G401.6 (cell line): ENCODE measurements around the gene OAS2.

ENCODE experiments used
- FAIRE-seq: peaks from 2 replicates; lab custom pipeline; 2012; peaks lifted over from hg19 to GRCh38; lab: Jason Lieb, UNC

OAS2 gene, protein sequence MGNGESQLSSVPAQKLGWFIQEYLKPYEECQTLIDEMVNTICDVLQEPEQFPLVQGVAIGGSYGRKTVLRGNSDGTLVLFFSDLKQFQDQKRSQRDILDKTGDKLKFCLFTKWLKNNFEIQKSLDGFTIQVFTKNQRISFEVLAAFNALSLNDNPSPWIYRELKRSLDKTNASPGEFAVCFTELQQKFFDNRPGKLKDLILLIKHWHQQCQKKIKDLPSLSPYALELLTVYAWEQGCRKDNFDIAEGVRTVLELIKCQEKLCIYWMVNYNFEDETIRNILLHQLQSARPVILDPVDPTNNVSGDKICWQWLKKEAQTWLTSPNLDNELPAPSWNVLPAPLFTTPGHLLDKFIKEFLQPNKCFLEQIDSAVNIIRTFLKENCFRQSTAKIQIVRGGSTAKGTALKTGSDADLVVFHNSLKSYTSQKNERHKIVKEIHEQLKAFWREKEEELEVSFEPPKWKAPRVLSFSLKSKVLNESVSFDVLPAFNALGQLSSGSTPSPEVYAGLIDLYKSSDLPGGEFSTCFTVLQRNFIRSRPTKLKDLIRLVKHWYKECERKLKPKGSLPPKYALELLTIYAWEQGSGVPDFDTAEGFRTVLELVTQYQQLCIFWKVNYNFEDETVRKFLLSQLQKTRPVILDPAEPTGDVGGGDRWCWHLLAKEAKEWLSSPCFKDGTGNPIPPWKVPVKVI

DNA sequence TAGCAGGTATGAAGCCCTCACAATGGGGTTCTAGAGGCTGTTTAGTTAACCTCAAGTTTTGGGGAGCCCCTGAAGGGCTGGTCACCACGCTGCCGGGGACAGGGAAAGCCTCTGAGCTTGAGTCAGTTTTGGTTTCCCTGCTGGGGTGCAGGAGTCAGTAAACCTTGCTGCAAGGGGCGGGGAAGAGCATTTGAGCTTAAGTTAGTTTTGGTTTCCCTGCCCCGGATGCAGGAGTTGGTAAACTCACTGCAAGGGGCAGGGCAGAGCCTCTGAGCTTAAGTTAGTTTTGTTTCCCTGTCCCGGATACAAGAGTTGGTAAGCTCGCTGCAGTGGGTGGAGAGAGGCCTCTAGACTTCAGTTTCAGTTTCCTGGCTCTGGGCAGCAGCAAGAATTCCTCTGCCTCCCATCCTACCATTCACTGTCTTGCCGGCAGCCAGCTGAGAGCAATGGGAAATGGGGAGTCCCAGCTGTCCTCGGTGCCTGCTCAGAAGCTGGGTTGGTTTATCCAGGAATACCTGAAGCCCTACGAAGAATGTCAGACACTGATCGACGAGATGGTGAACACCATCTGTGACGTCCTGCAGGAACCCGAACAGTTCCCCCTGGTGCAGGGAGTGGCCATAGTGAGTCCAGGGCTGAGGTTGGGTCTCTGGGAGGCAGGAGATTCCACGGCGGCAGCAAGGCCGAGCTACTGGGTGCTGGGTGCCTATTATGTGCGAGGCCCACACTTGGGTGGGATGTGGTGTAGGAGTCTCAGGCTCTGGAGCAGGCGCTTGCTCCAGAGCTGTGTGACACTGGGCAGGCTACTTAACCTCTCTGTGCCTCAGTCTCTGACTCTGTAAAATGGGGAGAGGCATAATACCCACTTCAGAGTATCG is at the start of gene OAS2:
OAS2 (plus strand) TSS at position 357 of the 878 bp plus-strand sequence; CDS start at position 447, 90 bp downstream.
- FAIRE-seq: no peak

DNA sequence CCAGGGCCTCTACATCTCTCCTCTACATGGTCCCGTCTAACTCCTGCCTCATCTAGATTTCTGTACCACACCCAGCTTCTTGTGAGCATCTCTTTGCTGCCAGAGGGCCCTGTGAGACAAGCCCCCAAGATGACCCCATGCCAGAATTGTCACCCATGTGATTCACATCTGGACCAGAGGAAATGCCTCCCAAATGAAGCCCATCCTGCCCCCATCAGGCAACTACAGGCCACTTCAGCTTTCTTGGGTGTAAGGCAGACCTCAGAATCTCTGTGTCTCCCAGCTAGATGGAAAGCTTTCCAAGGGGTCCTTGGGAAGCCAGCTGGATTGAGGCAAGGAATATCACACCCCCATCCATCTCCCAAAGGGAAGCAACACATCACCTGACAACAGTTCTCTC is 49.3 kb upstream of the OAS2 start:
- no peak for FAIRE-seq

DNA sequence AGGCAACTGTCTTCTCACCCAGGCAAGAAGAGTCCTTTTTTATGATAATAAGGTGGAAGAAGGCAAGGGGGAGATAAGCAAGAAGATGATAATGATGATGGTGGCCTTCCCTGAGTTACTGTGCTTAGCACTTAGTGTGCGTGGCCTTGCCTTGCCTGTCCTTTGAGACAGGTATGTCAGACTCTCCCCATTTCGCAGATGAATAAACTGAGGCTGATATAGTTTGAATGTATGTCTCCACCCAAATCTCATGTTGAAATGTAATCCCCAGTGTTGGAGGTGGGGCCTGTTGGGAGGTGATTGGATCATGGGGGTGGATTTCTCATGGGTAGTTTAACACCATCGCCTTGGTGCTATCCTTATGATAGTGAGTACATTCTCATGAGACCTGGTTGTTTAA is 48.6 kb upstream of the OAS2 start:
- FAIRE-seq: no peak

DNA sequence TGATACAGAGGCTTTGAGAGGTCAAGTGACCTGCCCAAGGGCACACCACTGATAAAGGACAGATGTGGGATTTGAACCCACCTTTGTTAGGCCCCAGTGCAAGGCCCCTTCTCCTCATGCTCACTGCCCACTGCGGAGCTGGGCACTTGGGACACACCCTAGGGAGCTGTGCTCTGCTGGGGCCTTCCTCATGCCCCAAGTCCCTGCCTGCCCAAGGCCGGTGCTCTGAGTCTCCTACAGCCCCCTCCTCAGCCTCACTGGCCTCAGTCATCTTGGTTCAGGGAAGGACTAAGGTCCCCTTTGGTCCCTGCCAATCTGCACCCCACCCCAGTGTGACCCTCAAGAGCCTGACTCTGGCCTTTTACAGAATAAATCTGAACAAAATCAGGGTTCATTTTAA is 48.0 kb upstream of the OAS2 start:
- FAIRE-seq: no peak

DNA sequence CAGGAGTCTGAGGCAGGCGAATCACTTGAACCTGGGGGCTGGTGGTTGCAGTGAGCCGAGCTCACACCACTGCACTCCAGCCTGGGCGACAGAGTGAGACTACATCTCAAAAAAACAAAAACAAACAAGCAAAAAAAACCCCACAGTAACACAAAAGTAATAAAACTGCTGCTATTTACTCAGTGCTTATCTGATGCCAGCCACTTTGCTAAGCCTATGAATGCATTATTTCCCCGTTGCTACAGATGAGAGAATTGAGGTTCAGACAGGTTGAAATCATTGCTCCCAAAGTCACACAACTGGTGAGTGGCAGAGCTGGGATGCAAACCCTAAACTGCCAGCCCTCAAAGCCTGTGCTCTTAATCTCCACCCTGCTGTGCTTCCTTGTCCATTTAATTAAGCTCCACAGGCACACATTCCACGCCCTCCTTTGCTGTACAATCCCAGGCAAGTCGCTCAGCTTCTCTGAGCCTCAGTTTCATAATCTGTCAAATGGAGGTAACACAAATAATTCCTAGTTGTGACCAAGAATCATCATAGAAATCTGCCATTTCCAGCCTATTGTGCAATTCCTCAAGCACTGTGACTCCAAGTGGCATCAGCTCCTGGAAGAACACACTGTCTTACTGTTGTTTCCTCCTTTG is 45.7 kb upstream of the OAS2 start:
- no peak for FAIRE-seq

DNA sequence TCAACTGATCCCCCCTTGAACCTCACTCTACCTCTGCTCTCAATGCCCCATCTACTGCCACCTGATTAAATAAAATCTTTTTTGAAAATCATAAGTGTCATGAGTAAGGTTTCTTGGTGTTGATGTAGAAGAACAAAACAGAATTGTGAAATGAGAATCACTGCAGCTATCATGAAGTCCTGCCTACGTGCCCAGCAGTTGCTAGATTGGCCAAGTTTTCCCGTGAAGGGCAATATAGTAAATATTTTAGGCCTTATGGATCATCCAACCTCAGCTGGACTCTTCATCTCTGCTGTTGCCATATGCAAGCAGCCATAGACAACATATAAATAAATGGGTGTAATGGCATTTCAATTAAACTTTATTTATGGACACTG is 45.2 kb upstream of the OAS2 start:
- no peak for FAIRE-seq

DNA sequence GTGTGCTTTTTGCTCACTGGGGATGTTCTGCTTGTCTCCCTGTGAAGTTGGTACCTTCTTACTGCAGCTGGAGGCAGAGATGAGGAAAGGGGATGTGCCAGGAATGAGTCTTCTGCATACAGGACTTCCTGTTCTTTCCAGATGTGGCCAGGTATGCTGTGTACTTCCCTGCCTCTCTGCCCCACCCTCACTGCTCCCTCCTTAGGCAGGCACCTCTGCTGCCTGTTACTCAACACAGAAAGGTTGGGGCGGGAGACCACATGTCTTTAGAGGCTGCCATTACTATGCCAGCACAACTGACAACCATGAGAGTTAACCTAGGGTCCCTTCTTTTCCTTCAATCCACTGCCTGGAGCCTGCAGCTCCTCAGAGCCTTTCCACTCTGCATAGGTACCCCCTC is 42.1 kb upstream of the OAS2 start:
- FAIRE-seq: no peak

DNA sequence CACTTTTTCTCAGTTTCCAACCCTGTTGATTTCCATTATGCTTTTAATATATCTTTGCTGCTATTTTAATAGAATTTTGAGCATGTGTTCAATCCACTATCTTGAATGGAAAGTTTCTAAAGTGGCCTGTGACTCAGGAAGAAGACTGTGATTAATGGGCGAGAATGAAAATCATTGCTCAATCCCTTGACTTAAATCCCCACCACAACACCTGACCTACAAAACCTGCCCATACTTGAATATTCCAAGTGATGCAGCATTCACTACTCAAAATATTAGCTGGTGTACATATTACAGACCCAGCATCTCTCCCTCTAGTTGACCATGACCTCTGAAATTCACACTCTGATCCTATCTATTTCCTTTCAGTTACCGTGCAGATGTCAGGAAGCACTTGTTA is 41.4 kb upstream of the OAS2 start:
- no peak for FAIRE-seq

DNA sequence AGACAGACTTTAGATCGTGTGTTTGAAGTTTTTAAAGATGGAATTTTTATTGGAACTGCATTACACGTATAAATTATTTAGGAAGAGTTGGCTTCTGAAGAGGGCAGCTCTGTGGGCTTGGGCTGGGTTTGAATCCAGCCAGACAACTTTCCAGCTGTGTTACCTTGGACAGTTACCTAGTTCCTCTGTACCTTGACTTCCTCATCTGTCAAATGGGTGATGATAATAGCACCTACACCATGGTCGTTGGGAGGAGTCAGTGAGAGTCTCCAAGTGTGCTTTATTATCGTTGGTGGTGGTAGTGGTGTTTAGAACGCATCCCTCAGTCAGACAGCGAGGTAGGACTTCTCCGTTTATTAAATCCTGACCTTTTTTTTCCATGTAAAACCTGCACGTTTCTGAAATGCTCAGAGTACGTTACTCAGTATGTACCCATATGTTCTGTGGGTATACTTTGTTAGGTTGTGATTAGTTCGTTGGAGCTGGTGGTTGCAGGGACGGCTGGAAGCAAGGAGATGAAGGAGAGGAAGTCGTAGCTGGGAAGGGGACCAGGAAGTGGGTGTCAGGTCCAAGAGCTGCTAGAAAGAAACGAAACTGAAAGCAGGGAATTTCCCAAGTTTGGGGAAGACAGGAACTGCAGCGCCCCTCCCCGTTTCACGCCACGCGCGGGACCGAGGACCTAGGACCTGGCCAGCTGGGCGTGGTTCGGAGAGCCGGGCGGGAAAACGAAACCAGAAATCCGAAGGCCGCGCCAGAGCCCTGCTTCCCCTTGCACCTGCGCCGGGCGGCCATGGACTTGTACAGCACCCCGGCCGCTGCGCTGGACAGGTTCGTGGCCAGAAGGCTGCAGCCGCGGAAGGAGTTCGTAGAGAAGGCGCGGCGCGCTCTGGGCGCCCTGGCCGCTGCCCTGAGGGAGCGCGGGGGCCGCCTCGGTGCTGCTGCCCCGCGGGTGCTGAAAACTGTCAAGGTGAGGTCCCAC is 40.3 kb upstream of the OAS2 start, which contains the start of gene OAS3:
OAS3 (plus strand) TSS at position 734 of the 979 bp plus-strand sequence; CDS start at position 791, 57 bp downstream.
- no peak for FAIRE-seq

DNA sequence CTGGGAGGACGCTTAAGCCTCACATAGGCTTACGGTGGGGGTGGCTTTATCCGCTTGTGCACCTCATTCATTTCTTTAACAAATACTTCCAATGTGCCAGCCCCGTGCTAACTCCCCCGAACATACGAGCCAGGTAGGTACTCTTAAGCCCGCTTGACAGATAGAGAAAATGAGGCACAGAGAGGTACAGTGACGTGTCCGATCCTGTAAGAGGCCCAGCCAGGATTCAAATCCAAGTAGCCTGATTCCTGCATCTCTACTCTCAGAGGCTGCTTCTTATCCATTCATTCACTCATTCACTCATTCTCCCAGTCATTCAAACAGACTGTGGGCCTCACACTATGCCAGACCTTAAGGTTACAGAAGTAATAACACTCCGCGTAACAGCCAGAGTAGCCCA is 39.6 kb upstream of the OAS2 start:
- FAIRE-seq: no peak

DNA sequence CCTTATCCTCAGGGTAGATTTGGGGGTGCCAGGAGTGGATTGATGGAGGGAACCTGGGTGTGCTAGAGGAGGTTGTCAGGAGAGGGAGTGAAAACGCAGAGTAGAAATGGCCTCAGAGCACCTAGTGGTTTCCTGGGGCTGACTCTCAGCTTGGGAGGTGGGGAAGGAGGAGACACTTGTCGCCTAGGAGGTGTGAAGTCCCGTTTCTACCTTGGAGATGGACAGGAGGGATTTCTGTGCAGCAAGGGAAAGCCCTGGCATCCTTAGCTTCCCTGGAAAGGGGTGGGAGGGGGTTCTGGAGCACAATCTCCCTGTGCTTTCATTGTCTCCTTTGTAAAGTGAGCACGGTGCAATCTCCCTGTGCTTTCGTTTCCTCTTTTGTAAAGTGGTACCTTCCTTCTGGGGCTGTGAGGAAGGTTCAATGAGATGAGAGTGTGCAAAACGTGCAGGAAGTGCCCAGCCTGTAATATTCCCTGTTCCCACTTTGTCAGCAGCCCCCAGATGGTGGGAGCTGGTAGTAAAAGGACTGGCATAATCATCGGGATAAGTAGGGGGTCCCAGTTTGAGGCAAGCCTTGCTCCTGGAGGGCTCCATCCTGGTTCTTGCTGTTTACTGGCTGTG is 38.4 kb upstream of the OAS2 start:
- no peak for FAIRE-seq

DNA sequence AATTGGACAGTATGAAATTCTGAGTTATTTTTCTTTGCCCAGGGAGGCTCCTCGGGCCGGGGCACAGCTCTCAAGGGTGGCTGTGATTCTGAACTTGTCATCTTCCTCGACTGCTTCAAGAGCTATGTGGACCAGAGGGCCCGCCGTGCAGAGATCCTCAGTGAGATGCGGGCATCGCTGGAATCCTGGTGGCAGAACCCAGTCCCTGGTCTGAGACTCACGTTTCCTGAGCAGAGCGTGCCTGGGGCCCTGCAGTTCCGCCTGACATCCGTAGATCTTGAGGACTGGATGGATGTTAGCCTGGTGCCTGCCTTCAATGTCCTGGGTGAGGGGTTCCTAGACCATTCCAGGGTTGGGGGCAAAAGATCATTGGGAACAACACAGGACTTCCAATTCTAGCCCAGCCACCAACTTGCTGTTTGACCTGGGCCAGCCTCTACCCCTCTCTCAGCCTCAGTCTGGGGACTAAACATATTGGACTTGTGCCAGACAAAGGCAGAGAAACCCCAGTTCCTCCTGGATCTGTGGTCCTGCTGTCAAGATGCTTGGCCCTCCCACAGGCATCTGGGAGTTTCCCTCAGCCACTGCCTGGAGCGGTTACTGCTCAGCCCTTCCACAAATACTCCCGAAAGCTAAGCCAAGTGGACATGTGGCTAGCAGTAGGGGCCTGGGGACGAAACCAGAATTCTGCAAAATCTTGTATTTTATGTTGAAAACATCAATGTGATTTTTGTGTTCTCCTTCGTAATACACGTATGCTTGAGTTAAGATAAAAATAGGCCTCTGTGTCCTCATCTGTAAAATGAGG is 36.6 kb upstream of the OAS2 start:
- FAIRE-seq: no peak

DNA sequence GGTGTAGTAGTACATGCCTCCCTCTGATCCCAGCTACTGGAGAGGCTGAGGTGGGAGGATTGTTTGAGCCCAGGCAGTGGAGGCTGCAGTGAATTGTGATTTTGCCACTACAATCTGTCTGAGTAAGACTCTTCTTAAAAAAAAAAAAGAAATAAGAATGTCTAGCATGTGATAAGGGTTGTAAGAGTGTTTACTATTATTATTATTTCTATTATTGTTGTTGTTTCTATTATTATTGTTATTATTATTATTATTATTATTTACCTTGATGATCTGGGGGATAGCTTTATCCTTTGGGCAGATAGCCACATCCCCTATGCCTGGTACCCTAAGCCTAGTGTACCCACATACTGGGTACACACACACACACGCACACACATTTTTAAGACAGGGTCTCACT is 35.7 kb upstream of the OAS2 start:
- FAIRE-seq: no peak

DNA sequence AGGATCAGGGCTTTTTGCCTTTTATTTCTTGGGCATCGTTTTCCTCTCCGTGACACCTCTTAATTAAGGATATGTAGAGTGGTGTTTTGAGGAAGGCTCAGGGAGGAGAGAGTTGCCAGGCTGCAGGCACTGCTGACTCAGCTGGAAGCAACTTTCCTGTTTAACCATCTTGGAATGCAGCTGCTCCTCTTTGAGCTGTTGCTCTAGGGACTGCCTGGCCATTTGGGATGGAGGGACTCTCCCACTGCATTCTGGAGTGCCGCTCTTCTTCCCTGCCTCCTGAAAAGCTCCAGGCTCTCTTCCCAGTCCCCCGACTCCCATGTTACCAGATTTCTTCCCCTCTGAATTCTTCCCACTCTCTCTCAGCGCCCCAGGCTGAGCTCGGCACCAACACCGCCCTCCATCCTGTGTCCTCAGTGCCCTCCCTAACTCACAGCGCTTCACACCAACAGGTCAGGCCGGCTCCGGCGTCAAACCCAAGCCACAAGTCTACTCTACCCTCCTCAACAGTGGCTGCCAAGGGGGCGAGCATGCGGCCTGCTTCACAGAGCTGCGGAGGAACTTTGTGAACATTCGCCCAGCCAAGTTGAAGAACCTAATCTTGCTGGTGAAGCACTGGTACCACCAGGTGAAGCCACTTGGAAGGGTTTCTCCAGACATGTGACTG is 34.2 kb upstream of the OAS2 start:
- FAIRE-seq: no peak

DNA sequence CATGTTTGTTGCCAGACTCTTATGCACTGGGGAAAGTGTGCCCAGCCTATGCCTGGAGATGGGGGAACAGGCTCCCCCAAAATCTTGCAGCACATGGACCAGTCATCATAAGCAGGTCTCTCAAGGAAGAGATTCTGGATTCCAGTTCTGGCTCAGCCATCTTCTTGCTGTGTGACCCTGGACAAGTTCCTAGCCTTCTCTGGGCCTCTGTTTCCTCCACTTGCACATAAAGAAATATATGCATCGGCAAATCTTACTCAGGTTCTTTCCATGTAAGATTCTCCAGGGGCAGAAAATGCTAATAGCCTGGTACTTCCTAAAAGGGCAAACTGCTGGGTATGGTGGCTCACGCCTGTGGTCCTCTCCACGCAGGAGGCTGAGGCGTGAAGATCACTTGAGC is 32.8 kb upstream of the OAS2 start:
- FAIRE-seq: no peak

DNA sequence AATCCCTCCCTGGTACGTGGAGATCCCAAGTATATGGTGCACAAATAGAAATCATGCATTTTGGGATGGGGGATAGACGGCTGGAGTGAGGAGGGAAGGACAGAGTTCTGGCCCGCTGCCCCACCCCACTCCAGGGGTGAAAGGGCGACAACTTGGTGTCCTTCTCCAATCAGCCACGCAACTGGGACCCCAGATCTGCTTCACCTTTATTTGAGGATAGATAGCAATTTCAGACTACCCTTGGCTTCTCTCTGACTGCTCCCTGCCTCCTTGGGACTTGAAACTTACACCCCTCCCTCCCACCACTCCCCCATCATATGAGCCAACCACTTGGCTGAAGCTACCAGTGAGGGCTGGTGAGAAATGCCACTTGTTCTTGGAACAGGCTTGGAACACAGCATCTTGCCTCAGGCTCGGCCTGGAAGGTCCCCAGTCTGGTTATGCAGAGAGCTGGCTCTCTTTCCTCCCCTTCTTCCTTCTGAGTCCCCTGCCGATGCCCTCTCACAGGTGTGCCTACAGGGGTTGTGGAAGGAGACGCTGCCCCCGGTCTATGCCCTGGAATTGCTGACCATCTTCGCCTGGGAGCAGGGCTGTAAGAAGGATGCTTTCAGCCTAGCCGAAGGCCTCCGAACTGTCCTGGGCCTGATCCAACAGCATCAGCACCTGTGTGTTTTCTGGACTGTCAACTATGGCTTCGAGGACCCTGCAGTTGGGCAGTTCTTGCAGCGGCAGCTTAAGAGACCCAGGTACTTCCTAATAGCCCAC is 31.9 kb upstream of the OAS2 start:
- FAIRE-seq: no peak

DNA sequence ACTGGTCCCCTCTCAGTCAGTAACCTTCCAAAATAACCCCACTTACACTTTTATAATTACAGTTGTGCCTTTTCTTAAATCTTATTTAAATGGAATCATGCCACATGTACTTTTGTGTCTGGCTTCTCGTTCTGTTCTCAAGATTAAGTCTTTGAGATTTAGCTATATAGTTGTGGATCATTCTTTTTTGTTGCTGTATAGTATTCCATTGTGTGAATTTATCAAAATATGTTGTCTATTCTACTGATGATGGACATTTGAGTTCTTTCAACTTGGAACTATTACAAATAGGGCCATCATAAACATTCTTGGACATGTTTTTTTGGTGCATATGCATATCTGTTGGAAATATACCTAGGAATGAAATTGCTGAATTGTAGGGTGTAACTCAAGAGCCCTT is 31.0 kb upstream of the OAS2 start:
- FAIRE-seq: no peak

DNA sequence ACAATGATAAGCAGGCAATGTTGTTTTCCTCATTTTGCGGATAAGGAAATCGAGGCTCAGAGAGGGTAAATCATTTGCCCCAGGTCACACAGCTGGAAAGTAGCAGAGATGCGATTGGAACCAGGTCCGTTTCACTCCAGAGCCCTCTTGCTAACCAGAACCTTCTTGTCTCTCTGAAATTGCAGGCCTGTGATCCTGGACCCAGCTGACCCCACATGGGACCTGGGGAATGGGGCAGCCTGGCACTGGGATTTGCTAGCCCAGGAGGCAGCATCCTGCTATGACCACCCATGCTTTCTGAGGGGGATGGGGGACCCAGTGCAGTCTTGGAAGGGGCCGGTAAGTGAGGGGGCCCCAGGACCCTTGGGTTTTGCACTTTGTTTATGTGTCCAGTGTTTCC is 30.6 kb upstream of the OAS2 start:
- no peak for FAIRE-seq
